Esophagus (tissue), 2 donors: ENCODE measurements around the gene TMEM42. TPM values are rescaled to one million over a fixed set of nuclear protein-coding genes. Genes with fewer than 3 reads are reported as not detected.

ENCODE experiments used
- H3K27ac ChIP-seq, 2 donors: one replicate each; pipeline ENCODE4 v1.5.1; 2013; ENCODE audit warnings: low read depth in 2 of 2, mild to moderate bottlenecking in 2 of 2, inconsistent platforms in 1 of 2, low read length in 1 of 2, moderate library complexity in 1 of 2
- H3K27me3 ChIP-seq, 2 donors: one replicate each; pipeline ENCODE4 v1.6.1; 2013; ENCODE audit warnings: low read length in 2 of 2, control low read depth in 1 of 2, mild to moderate bottlenecking in 1 of 2; ENCODE audit not compliant: insufficient read depth in 2 of 2, control insufficient read depth in 1 of 2
- H3K36me3 ChIP-seq, 2 donors: one replicate each; pipeline ENCODE4 v1.6.1; 2013; ENCODE audit warnings: low read length in 1 of 2; ENCODE audit not compliant: control insufficient read depth in 2 of 2, insufficient read depth in 2 of 2
- H3K4me1 ChIP-seq, 2 donors: one replicate each; pipeline ENCODE4 v1.6.1; 2013; ENCODE audit warnings: low read length in 1 of 2; ENCODE audit not compliant: control insufficient read depth in 2 of 2, insufficient read depth in 2 of 2
- H3K4me3 ChIP-seq, 2 donors: one replicate each; pipeline ENCODE4 v1.5.1; 2013; ENCODE audit warnings: low read length in 2 of 2, mild to moderate bottlenecking in 2 of 2, low read depth in 1 of 2, moderate library complexity in 1 of 2
- H3K9me3 ChIP-seq, 2 donors: one replicate each; pipeline ENCODE4 v1.6.1; 2013; ENCODE audit warnings: mild to moderate bottlenecking in 2 of 2, low read depth in 1 of 2, low read length in 1 of 2, moderate library complexity in 1 of 2; ENCODE audit not compliant: control insufficient read depth in 2 of 2, insufficient read depth in 1 of 2
- WGBS, 2 donors: extraction: QIAGEN DNeasy Blood & Tissue Kit; methylation state at CpG; one replicate each; pipeline ENCODE4 v1.1.7; 2013; 5-methylcytosine and 5-hydroxymethylcytosine counted together
- polyA plus RNA-seq, 2 donors: library from polyadenylated mRNA; stranded (reverse); fragments of 200-250 nt; gene quantifications; one replicate each; pipeline ENCODE4 v1.2.3, GENCODE V29; 2013
- donor health status: healthy with polysubstance abuse.
- donor health status: Bipolar disorder and iron deficiency.

TMEM42 gene
- polyA plus RNA-seq, 2 donors = 8.3 to 10.9 TPM

GRCh38 chr3:44886561-44886960 is 24.8 kb downstream of the TMEM42 start:
- H3K4me1 ChIP-seq = peaks cover 2 to 19% of the 10 kb centered on the region in 2 donors
- WGBS, 2 donors = 51 to 54% methylated on average over 3 of the region's 3 CpGs
- no peaks in the 10 kb centered on the region for H3K9me3 ChIP-seq
- H3K27me3 ChIP-seq = no peaks in the 10 kb centered on the region
- no peak overlapping the region for H3K4me3 ChIP-seq
- peak overlapping the region in 1 of 2 donors; percentile 76 for H3K27ac ChIP-seq
- H3K36me3 ChIP-seq = no peaks in the 10 kb centered on the region

GRCh38 chr3:44887101-44887500 is 25.4 kb downstream of the TMEM42 start:
- Histone ChIP-seq H3K27ac (peak overlapping the region in 1 of 2 donors; percentile 66), H3K9me3 (no peaks in the 10 kb centered on the region), H3K27me3 (no peaks in the 10 kb centered on the region), H3K4me3 (no peak overlapping the region), H3K4me1 (peaks cover 2 to 19% of the 10 kb centered on the region in 2 donors), H3K36me3 (no peaks in the 10 kb centered on the region)
- 50 to 61% methylated on average over 7 of the region's 7 CpGs for WGBS, 2 donors

- Histone ChIP-seq H3K36me3 (no peaks in the 10 kb centered on the region), H3K27me3 (no peaks in the 10 kb centered on the region), H3K4me3 (no peak overlapping the region), H3K9me3 (no peaks in the 10 kb centered on the region), H3K27ac (no peak overlapping the region), H3K4me1 (peaks cover 2 to 13% of the 10 kb centered on the region in 2 donors)
- WGBS, 2 donors = 66 to 67% methylated on average over 3 of the region's 3 CpGs
These were observed 28.5 kb downstream of the TMEM42 start for GRCh38 chr3:44890258-44890657.

- Histone ChIP-seq H3K27me3 (no peaks in the 10 kb centered on the region), H3K4me1 (peaks cover 2 to 9% of the 10 kb centered on the region in 2 donors), H3K4me3 (no peak overlapping the region), H3K9me3 (no peaks in the 10 kb centered on the region), H3K36me3 (no peaks in the 10 kb centered on the region), H3K27ac (no peak overlapping the region)
- WGBS, 2 donors = 75 to 77% methylated on average over 3 of the region's 3 CpGs
These were observed 29.1 kb downstream of the TMEM42 start for GRCh38 chr3:44890852-44891251.

GRCh38 chr3:44892689-44893088 is 31.0 kb downstream of the TMEM42 start:
- Histone ChIP-seq H3K4me3 (no peak overlapping the region), H3K36me3 (no peaks in the 10 kb centered on the region), H3K27ac (no peak overlapping the region), H3K4me1 (peaks cover 0 to 3% of the 10 kb centered on the region in 2 donors), H3K9me3 (no peaks in the 10 kb centered on the region), H3K27me3 (no peaks in the 10 kb centered on the region)
- WGBS, 2 donors = 54 to 59% methylated on average over 3 of the region's 3 CpGs

GRCh38 chr3:44893097-44893496 is 31.4 kb downstream of the TMEM42 start:
- Histone ChIP-seq H3K27ac (no peak overlapping the region), H3K9me3 (no peaks in the 10 kb centered on the region), H3K4me3 (no peak overlapping the region), H3K4me1 (peaks cover 0 to 3% of the 10 kb centered on the region in 2 donors), H3K36me3 (no peaks in the 10 kb centered on the region), H3K27me3 (no peaks in the 10 kb centered on the region)
- 28 to 38% methylated on average over 2 of the region's 2 CpGs for WGBS, 2 donors

GRCh38 chr3:44894485-44894884 is 32.8 kb downstream of the TMEM42 start:
- Histone ChIP-seq H3K9me3 (no peaks in the 10 kb centered on the region), H3K27me3 (no peaks in the 10 kb centered on the region), H3K27ac (no peak overlapping the region), H3K36me3 (no peaks in the 10 kb centered on the region), H3K4me3 (no peak overlapping the region), H3K4me1 (peaks cover 0 to 3% of the 10 kb centered on the region in 2 donors)
- WGBS, 2 donors = 55 to 61% methylated on average over 5 of the region's 5 CpGs

GRCh38 chr3:44896440-44896839 is 34.7 kb downstream of the TMEM42 start:
- WGBS, 2 donors = 83 to 95% methylated on average over 2 of the region's 2 CpGs

GRCh38 chr3:44899683-44900367 is 38.1 kb downstream of the TMEM42 start:
- H3K4me1 ChIP-seq = no peaks in the 10 kb centered on the region
- H3K27ac ChIP-seq = no peak overlapping the region
- no peak overlapping the region for H3K4me3 ChIP-seq
- no peaks in the 10 kb centered on the region for H3K9me3 ChIP-seq
- 62 to 65% methylated on average over 13 of the region's 13 CpGs for WGBS, 2 donors
- no peaks in the 10 kb centered on the region for H3K36me3 ChIP-seq
- H3K27me3 ChIP-seq = no peaks in the 10 kb centered on the region

More at GRCh38 chr3:44896440-44896839, 34.7 kb downstream of the TMEM42 start:
- H3K4me3 ChIP-seq = no peak overlapping the region
- H3K36me3 ChIP-seq = no peaks in the 10 kb centered on the region
- no peaks in the 10 kb centered on the region for H3K27me3 ChIP-seq
- peaks cover 0 to 3% of the 10 kb centered on the region in 2 donors for H3K4me1 ChIP-seq
- H3K9me3 ChIP-seq = no peaks in the 10 kb centered on the region
- no peak overlapping the region for H3K27ac ChIP-seq

GRCh38 chr3:44902628-44903027 is 40.9 kb downstream of the TMEM42 start:
- H3K4me3 ChIP-seq = no peak overlapping the region
- no peaks in the 10 kb centered on the region for H3K4me1 ChIP-seq
- H3K36me3 ChIP-seq = no peaks in the 10 kb centered on the region
- H3K27ac ChIP-seq = no peak overlapping the region
- peaks cover 0 to under 1% of the 10 kb centered on the region in 2 donors for H3K9me3 ChIP-seq
- H3K27me3 ChIP-seq = no peaks in the 10 kb centered on the region
- WGBS, 2 donors = 61 to 63% methylated on average over 4 of the region's 4 CpGs
